ENCODE results near the gene SLC17A7.
A peak's percentile ranks its signal among the peaks of the same experiment; 100 is the strongest.
"Not testable (repeated sequence)": the region's sequence is repeated elsewhere in the genome, so short reads cannot be mapped to it uniquely, and the experiment has no call there.

SLC17A7 gene

DNA sequence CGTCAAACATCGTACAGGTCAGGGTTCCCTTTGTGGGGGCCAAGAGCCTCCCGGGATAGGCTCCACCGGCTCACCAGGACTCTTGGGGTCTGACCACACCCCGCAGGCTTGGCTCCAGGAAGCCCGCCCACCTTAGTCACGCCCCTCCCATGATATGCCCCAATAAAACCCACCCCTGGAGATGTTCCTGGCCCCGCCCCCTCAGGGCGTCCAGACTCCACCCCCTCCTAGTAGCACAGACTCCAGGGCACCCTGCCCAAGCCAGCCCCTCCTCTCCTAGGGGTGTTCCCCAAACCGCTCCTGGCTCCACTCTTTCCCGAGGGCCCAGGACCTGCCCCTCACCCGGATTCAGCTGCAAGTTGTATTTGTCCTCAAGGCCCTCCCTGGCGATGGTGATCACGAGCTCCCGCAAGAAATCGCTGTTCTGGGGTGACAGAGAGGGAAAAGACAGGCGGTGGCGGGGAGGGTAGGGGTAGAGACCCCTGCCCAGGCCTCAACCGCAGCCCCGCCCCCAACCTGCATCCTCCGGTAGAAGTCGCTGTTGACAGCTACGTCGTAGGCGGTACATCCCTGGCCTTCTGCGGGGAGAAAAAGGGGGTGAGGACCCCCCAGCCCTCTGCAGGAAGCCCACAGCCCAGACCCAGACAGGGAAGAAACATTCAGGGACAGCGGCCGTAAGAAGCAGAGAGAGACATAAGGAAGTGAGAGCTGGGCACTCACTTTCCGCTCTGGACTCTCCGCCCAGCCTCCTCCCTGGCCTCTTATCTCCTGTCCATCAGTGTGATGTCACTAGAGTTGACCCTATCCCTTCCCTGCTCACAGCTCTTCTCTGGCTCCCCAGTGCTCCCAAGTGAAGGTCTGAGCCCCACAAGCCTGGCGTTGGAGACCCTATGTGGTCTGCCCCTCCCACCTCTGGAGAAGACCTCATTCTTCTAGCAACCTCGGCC, 6.4 kb upstream of the SLC17A7 start:
- Histone ChIP-seq H3K4me1 (no peaks in the 10 kb centered on the region), H3K9me3 (no peaks in the 10 kb centered on the region), H3K4me3 (no peak overlapping the region), H3K36me3 (replicated peaks) (peaks cover 33% of the 10 kb centered on the region), H3K27me3 (ENCODE audit: low read depth) (no peaks in the 10 kb centered on the region)
- peak; percentile 42 to 83 for DNase-seq (ENCODE audit: low spot score in 2 of 2)
- in situ Hi-C loops (cut with MboI; ENCODE audit: low sequenced_read_pairs): no loop called here

DNA sequence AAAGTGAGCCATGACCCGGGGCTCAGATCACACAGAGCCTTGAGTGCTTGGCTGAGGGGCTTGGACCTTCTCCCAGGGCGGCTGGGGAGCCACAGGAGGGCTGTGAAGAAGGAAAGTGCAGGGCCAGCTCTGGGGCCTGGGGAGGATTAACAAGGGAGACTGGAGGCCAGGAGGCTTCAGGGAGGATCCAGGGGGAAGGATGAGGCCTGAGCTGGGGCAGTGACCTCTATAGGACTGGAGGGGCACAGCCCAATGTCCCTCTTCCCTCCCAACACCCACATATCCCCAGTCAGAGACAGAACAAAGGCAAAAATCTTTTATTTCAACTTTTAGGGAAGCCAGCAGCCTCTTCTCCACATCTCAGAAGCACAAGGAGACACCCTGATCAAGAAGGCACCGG, 4.7 kb upstream of the SLC17A7 start:
- peaks cover 33% of the 10 kb centered on the region for H3K36me3 ChIP-seq (replicated peaks)
- in situ Hi-C loops (cut with MboI; ENCODE audit: low sequenced_read_pairs): no loop called here
- no peak overlapping the region for H3K4me3 ChIP-seq
- DNase-seq (ENCODE audit: low spot score in 2 of 2): no peak
- peaks cover 7% of the 10 kb centered on the region for H3K4me1 ChIP-seq
- H3K9me3 ChIP-seq: no peaks in the 10 kb centered on the region
- peaks cover 10% of the 10 kb centered on the region for H3K27me3 ChIP-seq (ENCODE audit: low read depth)

DNA sequence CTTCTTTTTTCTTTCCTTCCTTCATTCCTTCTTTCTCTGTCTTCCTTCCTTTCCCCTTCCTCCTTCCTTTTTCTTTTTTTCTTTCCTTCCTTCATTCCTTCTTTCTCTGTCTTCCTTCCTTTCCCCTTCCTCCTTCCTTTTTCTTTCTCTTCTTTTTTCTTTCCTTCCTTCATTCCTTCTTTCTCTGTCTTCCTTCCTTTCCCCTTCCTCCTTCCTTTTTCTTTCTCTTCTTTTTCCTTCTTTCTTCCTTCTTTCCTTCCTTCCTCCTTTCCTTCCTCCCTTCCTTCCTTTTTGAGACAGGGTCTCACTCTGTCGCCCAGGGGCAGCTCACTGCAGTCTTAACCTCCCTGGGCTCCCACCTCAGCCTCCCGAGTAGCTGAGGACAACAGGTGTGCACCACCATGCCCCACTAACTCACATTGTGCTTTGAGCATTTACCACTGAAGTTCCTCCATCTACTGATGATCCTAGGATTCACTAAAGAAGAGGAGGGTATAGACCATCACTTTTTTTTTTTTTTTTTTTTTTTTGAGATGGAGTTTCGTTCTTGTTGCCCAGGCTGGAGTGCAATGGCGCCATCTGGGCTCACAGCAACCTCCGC, 2.9 kb upstream of the SLC17A7 start:
- H3K36me3 ChIP-seq (replicated peaks): peaks cover 22% of the 10 kb centered on the region
- H3K27me3 ChIP-seq (ENCODE audit: low read depth): peaks cover 26% of the 10 kb centered on the region
- in situ Hi-C loops (cut with MboI; ENCODE audit: low sequenced_read_pairs); H3K9me3 ChIP-seq; H3K4me3 ChIP-seq; DNase-seq (ENCODE audit: low spot score in 2 of 2): not testable (repeated sequence)
- H3K4me1 ChIP-seq: peaks cover 11% of the 10 kb centered on the region

DNA sequence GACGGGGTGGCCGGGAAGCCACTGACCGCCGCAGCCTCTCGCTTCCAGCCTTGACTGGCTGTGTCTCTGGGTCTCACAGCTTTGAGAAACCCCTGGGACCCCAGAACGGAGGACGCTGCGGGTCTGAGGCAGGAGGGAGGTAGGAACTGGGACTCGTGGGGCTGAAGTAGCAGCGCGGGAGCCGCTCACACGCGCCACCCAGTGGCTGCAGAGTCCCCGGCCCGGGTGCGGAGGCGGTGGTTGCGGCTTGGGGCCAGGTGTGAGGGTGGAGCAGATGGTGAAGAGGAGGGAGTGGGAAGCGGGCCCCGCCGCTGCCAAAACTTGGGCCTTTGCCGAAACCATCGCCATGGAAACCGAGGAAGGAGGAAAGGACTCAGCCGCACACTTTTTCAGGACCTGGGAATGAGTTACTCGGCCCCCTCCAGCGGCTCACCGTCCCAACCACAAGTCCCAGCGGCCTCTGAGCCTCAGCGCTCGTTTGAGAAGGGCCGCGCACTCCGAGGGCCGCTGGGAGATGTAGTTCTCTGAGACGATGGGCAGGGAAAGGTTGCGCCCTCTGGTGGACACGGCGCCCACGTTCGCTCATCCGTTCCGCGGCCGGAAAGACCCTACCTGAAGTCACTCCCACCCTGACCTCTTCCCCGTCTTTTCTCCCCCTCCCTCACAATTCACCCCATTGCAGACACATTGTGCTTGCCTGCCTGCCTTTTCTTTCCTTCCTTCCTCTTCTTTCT, 2.2 kb upstream of the SLC17A7 start:
- Histone ChIP-seq H3K4me1 (peaks cover 11% of the 10 kb centered on the region), H3K27me3 (ENCODE audit: low read depth) (peaks cover 32% of the 10 kb centered on the region), H3K4me3 (peak overlapping the region; percentile 56), H3K9me3 (no peaks in the 10 kb centered on the region), H3K36me3 (replicated peaks) (peaks cover 15% of the 10 kb centered on the region)
- in situ Hi-C loops (cut with MboI; ENCODE audit: low sequenced_read_pairs): no loop called here
- peak; percentile 91 to 96 for DNase-seq (ENCODE audit: low spot score in 2 of 2)

DNA sequence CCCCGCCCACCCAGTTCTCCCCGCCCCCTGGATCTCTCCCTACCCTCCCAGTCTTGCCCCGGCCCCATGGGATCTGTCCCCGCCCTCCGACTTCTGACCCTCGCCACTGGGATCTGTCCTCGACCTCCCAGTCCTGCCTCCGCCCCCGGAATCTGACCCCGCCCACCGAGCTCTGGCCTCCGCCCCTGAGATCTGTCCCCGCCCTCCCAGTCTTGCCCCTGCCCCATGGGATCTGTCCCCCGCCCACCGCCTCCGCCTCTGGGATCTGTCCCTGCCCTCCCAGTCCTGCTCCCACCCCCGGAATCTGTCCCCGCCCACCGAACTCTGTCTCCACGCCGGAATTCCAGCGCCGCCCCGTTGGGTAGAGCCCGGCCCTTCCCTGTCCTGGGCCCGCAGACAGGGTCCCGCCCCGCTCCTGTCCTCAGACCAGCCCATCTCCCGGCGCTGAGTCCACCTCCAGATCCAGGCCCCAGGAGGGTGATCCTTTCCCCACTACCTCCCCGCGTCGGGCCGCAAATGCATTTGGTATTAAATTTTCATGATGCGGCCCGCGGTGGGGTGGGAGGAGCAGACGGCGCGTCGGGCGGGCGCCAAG, 1.5 kb upstream of the SLC17A7 start:
- Histone ChIP-seq H3K4me3 (peak overlapping the region; percentile 56), H3K36me3 (replicated peaks) (peaks cover 9% of the 10 kb centered on the region), H3K27me3 (ENCODE audit: low read depth) (peaks cover 39% of the 10 kb centered on the region), H3K4me1 (peaks cover 11% of the 10 kb centered on the region), H3K9me3 (no peaks in the 10 kb centered on the region)
- in situ Hi-C loops (cut with MboI; ENCODE audit: low sequenced_read_pairs): no loop called here
- peak; percentile 91 to 100 for DNase-seq (ENCODE audit: low spot score in 2 of 2)

DNA sequence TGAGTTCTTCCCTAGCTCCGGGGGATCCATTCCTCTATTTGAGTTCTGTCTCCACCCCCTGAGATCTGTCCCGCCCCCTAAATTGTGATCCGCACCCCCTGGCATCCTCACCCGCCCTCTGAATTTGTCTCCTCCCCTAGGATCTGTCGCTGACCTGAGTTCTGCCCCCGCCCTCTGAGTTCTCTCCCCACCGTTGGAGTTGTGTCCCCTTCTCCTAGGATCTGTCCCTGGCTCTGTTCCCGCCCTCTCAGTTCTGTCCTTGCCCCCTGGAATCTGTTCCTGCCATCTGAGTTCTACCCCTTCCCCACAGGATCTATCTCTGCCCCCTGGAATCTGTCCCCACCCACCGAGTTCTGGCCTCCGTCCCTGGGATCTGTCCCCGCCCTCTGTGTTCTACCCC, 1.0 kb upstream of the SLC17A7 start:
- Histone ChIP-seq H3K36me3 (replicated peaks) (peaks cover 7% of the 10 kb centered on the region), H3K4me3 (peak overlapping the region; percentile 20), H3K9me3 (no peaks in the 10 kb centered on the region), H3K4me1 (peaks cover 11% of the 10 kb centered on the region), H3K27me3 (ENCODE audit: low read depth) (peaks cover 39% of the 10 kb centered on the region)
- in situ Hi-C loops (cut with MboI; ENCODE audit: low sequenced_read_pairs): no loop called here
- peak in 1 of 2 experiments; percentile 74 for DNase-seq (ENCODE audit: low spot score in 2 of 2)

DNA sequence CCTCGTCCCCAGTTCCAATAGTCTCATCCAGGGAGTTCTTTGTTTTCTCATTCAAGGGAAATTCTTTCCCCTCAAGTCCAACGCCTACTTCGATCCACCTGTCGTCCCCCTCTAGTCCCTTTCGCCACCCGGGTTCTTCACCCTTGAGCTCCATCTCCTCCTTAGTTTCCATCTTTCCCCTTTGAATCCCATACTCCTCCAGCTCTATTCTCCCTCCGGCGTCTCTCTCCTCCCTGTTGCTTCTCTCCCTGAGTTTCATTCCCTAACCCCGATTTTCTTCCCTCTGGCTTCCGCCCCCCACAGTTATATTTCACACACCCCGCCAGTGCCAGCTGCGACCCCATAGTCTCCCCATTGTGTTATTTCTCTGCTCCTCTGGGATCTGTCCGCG, 628 bp upstream of the SLC17A7 start:
- H3K36me3 ChIP-seq (replicated peaks): peaks cover 5% of the 10 kb centered on the region
- H3K27me3 ChIP-seq (ENCODE audit: low read depth): peaks cover 39% of the 10 kb centered on the region
- in situ Hi-C loops (cut with MboI; ENCODE audit: low sequenced_read_pairs): no loop called here
- peak overlapping the region; percentile 20 for H3K4me3 ChIP-seq
- H3K4me1 ChIP-seq: peaks cover 11% of the 10 kb centered on the region
- no peak for DNase-seq (ENCODE audit: low spot score in 2 of 2)
- no peaks in the 10 kb centered on the region for H3K9me3 ChIP-seq

DNA sequence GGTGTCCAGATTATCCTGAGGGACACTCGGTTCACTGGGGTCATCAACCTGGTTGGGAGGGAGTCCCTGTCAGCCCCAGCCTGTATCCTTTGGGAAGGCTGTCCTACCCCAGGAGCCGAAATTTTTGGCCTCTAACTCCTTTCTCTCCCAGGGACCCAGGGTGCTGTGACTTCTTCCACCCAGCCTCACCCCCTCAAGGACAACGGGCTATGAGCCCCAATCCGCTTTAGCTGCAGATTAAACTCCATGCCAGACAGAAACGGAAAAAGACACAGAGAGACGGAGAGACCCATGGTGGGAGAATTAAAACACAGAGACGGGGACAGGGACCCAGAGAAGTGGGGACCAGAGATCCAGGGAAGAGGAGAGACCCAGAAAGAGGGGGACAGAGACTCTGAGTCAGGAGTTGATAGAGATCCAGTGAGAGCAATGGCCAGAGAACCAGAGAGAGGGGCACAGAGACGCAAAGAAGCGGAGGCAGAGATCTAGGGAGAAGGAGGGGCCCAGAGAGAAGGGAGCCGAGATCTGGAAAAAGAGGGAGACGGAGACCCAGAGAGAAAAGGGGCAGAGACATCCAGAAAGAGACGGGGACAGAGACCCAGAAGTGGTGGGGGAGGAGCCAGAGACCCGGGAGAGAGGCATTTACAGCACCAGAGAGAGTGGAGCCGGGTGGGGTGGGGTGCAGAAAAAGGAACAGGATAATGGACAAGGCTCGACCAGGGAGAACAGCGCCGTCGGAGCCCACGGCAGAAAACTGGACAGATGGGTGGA, 703 bp downstream of the SLC17A7 start:
- Histone ChIP-seq H3K9me3 (no peaks in the 10 kb centered on the region), H3K36me3 (replicated peaks) (no peaks in the 10 kb centered on the region), H3K4me3 (peak overlapping the region; percentile 26), H3K4me1 (peaks cover 11% of the 10 kb centered on the region), H3K27me3 (ENCODE audit: low read depth) (peaks cover 39% of the 10 kb centered on the region)
- in situ Hi-C loops (cut with MboI; ENCODE audit: low sequenced_read_pairs): no loop called here
- peak in 1 of 2 experiments; percentile 33 for DNase-seq (ENCODE audit: low spot score in 2 of 2)

DNA sequence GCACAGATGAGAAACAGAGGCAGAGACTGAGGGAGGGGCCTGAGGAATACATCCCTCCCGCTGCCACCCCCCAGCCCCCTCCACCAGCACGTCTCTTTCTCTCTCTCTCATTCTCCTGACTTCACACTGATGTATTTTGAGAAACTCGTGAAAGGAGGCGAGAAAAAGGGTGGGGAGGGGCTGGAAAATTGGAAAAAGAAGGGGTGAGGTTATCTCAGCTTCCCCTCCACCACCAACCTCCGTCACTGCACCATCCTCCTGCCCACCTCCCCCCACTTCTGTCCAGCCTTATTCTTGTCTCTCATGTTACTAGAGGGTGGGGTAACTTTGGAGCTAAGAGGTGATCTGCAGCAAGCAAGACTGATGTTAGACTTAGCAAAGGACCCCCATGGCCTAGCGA, 1.5 kb downstream of the SLC17A7 start:
- in situ Hi-C loops (cut with MboI; ENCODE audit: low sequenced_read_pairs): no loop called here
- peaks cover 39% of the 10 kb centered on the region for H3K27me3 ChIP-seq (ENCODE audit: low read depth)

DNA sequence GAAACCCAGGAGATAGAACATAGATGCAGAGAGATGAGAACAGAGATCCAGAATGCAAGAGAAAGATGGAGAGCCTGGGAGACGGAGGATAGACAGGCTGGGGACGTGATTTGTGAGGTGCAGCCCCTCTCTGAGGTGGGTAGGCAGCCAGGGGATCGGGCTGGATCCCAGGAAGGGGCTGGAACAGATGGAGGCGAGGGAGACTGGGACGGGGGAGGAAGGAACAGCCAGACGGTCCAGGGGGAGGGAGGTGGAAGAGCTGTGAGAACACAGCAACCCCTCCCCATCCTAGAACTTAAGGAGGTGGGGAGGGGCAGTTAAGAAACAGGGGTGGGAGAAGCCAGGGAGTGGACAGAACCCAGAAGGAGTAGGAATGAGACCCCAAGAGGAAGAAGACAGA, 3.1 kb downstream of the SLC17A7 start:
- in situ Hi-C loops (cut with MboI; ENCODE audit: low sequenced_read_pairs): no loop called here
- Histone ChIP-seq H3K9me3 (no peaks in the 10 kb centered on the region), H3K4me1 (peaks cover 11% of the 10 kb centered on the region), H3K4me3 (no peak overlapping the region), H3K27me3 (ENCODE audit: low read depth) (peaks cover 39% of the 10 kb centered on the region), H3K36me3 (replicated peaks) (no peaks in the 10 kb centered on the region)
- no peak for DNase-seq (ENCODE audit: low spot score in 2 of 2)

More for the DNA sequence above, 1.5 kb downstream of the SLC17A7 start:
- Histone ChIP-seq H3K36me3 (replicated peaks) (no peaks in the 10 kb centered on the region), H3K4me1 (peaks cover 11% of the 10 kb centered on the region), H3K4me3 (no peak overlapping the region), H3K9me3 (no peaks in the 10 kb centered on the region)
- no peak for DNase-seq (ENCODE audit: low spot score in 2 of 2)

DNA sequence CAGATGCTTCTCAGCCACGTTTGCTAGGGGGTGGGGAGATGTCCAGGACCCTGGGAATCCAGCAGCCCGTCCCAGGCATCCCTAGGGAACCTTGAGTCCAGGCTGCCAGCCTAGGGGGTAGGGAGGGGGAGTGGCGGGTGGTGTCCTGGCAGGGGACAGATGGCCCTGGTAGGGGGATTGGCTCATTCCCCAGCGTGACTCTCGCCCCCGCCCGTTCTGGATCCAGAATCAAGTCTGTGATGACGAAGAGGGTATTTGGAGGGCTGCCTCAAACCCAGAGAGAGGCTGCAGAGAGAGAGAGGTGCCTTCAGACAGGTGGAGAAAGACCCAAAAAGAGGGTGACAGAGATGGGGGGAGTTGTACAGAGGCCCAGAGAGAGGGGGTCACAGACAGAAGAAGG, 4.1 kb downstream of the SLC17A7 start:
- Histone ChIP-seq H3K4me1 (peaks cover 11% of the 10 kb centered on the region), H3K9me3 (no peaks in the 10 kb centered on the region), H3K4me3 (no peak overlapping the region), H3K36me3 (replicated peaks) (no peaks in the 10 kb centered on the region), H3K27me3 (ENCODE audit: low read depth) (peaks cover 39% of the 10 kb centered on the region)
- in situ Hi-C loops (cut with MboI; ENCODE audit: low sequenced_read_pairs): no loop called here
- no peak for DNase-seq (ENCODE audit: low spot score in 2 of 2)

DNA sequence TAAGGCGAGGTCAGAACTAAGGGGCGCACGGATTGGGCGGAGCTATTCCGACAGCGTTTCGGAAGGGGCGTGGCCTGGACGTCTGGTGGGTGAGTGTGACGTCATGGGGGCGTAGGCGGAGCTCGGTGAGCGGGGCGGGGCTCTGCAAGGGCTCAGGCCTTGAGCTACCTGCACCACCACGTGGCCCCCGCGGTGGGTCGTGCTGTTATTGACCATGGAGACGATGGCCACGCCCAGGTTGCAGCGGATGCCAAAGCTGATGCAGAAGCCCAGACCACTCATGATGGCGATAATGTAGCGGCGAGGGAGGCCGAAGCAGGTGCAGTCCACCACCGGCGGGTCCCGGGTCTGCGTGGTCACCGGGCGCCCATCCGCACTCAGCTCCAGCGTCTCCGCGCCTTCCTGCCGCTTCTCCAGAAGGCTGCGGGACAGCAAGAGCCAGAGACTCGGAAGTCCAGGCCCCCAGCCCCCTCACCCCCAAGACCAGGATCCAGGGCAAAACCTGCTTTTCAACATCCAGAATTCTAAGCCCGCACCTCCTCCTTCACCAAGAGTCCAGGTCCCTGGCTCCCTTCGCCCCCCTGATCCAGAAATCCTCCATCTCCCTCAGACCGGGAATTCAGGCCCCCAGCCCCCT, 4.8 kb downstream of the SLC17A7 start:
- Histone ChIP-seq H3K27me3 (ENCODE audit: low read depth) (peaks cover 31% of the 10 kb centered on the region), H3K36me3 (replicated peaks) (no peaks in the 10 kb centered on the region), H3K4me1 (peaks cover 5% of the 10 kb centered on the region), H3K4me3 (no peak overlapping the region), H3K9me3 (no peaks in the 10 kb centered on the region)
- in situ Hi-C loops (cut with MboI; ENCODE audit: low sequenced_read_pairs): no loop called here
- DNase-seq (ENCODE audit: low spot score in 2 of 2): peak; percentile 39 to 83
